K562 (cell line): ENCODE data around the gene MYO3A.

Experiments used
- EP300 ChIP-seq: IDR thresholded peaks from 2 replicates; pipeline ENCODE4 v1.6.1; 2012; ENCODE audit warnings: low read length, improper control_type of control experiment
- POLR2A ChIP-seq: fragments of 450-650 bp; conservative IDR thresholded peaks from 2 replicates; pipeline ENCODE4 v1.6.1; 2016
- TBL1XR1 ChIP-seq, 2 experiments: IDR thresholded peaks; 2 replicates each; pipeline ENCODE4 v1.6.1; 2012; ENCODE audit warnings: improper control_type of control experiment in 2 of 2, low read length in 2 of 2, mild to moderate bottlenecking in 1 of 2
- ZFP36 ChIP-seq: fragments of 150-350 bp; IDR thresholded peaks from 2 replicates; pipeline ENCODE4 v1.6.1; 2018; ENCODE audit warnings: low read length, low read depth; ENCODE audit not compliant: partially characterized antibody
- ZNF316 ChIP-seq: fragments of 450-650 bp; IDR thresholded peaks from 2 replicates; pipeline ENCODE4 v1.6.1; 2016
- TF ChIP-seq, protein P1 (sequence below), 3 experiments: IDR thresholded peaks in 2 of 3; conservative IDR thresholded peaks in 1 of 3; 2 replicates each; pipeline ENCODE4 v1.5.1; 2011 to 2012; ENCODE audit warnings: low read length in 3 of 3, mild to moderate bottlenecking in 3 of 3, control low read depth in 2 of 3, improper control_type of control experiment in 1 of 3, inconsistent platforms in 1 of 3, low read depth in 1 of 3, mixed read lengths in 1 of 3, moderate library complexity in 1 of 3; ENCODE audit not compliant: insufficient read depth in 2 of 3
- TF ChIP-seq, protein P2 (sequence below): sonication (generic); formaldehyde crosslinking; IDR thresholded peaks from 2 replicates; pipeline ENCODE4 v1.8.1; 2022; ENCODE audit warnings: missing genetic modification reagents

DNA sequence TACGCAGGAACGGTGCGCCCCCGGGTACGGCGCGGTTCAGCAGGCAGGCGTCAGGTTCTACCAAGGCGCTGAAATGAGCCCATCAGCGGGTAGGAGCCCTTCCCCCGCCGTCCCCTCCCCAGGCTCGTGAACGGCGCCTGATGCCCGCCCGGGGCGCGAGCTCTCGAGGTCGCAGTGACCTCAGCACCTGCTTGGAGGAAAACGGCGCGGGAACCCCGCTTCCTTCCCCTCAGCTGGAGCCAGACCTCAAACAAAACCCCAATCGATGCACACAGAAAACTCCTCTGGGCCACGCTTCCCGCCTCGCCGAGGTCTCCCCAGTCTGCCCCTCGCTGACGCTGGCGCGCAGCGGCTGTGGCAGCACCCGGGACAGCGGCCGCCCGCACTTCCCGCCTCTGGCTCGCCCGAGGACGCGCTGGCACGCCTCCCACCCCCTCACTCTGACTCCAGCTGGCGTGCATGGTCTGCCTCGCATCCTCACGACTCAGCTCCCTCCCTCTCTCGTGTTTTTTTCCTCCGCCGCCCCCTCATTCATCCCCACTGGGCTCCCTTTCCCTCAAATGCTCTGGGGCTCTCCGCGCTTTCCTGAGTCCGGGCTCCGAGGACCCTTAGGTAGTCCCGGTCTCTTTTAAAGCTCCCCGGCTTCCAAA is 282.0 kb downstream of the MYO3A start:
- TF ChIP-seq, protein P1, sequence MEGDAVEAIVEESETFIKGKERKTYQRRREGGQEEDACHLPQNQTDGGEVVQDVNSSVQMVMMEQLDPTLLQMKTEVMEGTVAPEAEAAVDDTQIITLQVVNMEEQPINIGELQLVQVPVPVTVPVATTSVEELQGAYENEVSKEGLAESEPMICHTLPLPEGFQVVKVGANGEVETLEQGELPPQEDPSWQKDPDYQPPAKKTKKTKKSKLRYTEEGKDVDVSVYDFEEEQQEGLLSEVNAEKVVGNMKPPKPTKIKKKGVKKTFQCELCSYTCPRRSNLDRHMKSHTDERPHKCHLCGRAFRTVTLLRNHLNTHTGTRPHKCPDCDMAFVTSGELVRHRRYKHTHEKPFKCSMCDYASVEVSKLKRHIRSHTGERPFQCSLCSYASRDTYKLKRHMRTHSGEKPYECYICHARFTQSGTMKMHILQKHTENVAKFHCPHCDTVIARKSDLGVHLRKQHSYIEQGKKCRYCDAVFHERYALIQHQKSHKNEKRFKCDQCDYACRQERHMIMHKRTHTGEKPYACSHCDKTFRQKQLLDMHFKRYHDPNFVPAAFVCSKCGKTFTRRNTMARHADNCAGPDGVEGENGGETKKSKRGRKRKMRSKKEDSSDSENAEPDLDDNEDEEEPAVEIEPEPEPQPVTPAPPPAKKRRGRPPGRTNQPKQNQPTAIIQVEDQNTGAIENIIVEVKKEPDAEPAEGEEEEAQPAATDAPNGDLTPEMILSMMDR (IDR thresholded peaks at IDR 0.05 in 2 of 3, conservative IDR thresholded peaks at IDR 0.05 in 1 of 3; ENCODE audit: insufficient read depth in 2 of 3, low read depth in 1 of 3, low read length in 3 of 3): no peak
- TF ChIP-seq TBL1XR1 (IDR thresholded peaks at IDR 0.05; ENCODE audit: low read length in 2 of 2): no peak
- TF ChIP-seq ZFP36: no peak
- TF ChIP-seq POLR2A: no peak
- no peak for TF ChIP-seq EP300
- TF ChIP-seq, protein P2, sequence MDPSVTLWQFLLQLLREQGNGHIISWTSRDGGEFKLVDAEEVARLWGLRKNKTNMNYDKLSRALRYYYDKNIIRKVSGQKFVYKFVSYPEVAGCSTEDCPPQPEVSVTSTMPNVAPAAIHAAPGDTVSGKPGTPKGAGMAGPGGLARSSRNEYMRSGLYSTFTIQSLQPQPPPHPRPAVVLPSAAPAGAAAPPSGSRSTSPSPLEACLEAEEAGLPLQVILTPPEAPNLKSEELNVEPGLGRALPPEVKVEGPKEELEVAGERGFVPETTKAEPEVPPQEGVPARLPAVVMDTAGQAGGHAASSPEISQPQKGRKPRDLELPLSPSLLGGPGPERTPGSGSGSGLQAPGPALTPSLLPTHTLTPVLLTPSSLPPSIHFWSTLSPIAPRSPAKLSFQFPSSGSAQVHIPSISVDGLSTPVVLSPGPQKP: no peak
- no peak for TF ChIP-seq ZNF316
